ENCODE results near the gene HAUS5.
A peak's percentile ranks its signal among the peaks of the same experiment; 100 is the strongest.
"Not testable (repeated sequence)": the region's sequence is repeated elsewhere in the genome, so short reads cannot be mapped to it uniquely, and the experiment has no call there.

Gene HAUS5

DNA sequence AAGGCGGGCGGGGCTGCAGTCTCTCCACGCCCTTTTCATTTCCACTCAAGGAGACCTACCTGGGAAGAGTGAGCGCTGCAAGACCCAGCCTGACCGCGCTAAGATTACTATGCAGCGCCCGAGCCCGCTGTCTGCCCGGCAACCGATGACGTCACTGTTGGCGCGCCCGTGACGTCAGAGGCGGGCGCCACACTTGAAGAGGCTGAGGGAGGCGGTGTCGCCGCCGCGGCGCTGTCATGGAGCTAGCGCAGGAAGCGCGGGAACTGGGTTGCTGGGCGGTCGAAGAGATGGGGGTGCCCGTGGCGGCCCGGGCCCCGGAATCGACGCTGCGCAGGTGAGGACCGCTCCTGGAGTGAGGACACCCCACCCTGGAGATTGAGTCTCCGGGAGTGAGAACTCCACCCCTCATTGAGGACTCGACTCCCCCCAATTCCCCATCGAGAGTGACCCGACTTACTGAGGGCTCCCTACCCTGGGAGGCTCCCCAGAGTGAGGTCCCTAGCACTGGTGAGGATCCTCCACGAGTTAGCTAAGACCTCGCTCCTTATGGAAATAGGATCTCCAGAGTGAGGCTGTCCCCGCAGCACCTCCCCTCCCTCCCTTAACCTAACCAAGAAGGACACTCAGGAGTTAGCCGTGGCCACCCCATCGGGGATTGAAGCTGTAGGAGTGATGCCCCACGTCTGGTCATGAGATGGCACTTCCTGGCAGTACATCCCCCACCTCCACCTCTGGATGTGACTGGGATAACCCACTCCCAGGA is at the start of gene HAUS5:
HAUS5 (plus strand) TSS at position 177 of the 763 bp plus-strand sequence; CDS start at position 237, 60 bp downstream.
- DNase-seq = peak; percentile 98

GRCh38 chr19:35562776-35563175 is 49.8 kb upstream of the HAUS5 start:
- DNase-seq = no peak

DNA sequence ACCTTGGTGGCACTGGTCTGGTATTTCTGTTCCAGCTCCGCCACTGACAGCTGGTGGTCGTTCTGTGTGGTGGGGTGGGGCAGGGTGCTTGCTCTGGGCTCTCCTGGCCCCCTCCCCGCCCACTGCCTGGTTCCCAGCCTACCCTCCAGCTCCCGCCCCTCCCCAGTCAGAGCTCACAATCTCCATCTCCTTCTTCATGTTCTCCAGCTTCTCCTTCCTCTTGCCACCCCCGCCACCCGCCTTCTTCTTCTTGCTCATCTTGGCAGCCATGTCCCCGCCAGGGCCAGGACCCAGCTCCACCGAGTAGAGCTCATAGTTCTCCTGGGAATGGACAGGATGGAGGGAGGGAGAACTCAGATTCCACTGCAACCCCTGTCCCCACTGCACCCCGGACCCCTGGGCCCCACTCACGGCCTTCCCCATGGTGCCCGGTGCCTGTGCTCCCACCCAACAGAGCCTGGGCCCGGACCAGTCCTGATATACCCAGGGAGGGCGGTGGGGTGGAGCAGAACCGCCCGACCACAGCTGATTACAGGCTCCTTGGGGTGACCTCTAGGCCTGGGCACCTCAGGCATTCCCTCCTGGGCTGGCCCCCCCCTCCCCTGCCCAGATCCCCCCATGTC is 49.2 kb upstream of the HAUS5 start, which contains the start of gene ATP4A:
ATP4A (minus strand) TSS at position 452 of the 623 bp plus-strand sequence; CDS start at position 423, 29 bp downstream.
- DNase-seq = no peak

GRCh38 chr19:35565016-35565856 is 47.3 kb upstream of the HAUS5 start:
- no peak for DNase-seq

GRCh38 chr19:35566738-35567137 is 45.8 kb upstream of the HAUS5 start:
- no peak for DNase-seq

GRCh38 chr19:35569281-35569781 is 43.2 kb upstream of the HAUS5 start:
- no peak for DNase-seq

DNA sequence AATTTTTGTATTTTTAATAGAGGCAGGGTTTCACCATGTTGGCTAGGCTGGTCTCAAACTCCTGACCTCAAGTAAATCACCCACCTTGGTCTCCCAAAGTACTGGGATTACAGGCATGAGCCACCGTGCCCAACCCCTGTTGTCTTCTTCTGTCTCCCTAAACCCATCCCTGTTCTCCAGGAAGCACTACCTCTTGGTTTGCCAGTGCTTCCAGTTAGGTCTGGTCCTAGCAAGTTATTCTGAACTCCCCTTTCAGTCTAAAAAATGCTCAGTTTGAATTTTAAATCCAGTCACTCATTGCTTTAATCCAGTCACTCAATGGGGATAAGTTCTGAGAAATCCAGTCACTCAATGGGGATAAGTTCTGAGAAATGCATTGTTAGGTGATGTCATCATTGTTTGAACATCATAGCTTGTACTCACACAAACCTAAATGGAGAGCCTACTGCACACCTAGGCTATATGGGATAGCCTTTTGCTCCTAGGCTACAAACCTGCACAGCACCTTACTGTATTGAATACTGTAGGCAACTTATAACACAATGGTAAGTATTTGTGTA is 41.0 kb upstream of the HAUS5 start:
- DNase-seq = no peak

GRCh38 chr19:35577918-35578317 is 34.6 kb upstream of the HAUS5 start:
- DNase-seq = no peak

- no peak for DNase-seq
Measured at GRCh38 chr19:35578707-35579106, 33.8 kb upstream of the HAUS5 start.

- no peak for DNase-seq
Measured at GRCh38 chr19:35582760-35583159, 29.8 kb upstream of the HAUS5 start.

DNA sequence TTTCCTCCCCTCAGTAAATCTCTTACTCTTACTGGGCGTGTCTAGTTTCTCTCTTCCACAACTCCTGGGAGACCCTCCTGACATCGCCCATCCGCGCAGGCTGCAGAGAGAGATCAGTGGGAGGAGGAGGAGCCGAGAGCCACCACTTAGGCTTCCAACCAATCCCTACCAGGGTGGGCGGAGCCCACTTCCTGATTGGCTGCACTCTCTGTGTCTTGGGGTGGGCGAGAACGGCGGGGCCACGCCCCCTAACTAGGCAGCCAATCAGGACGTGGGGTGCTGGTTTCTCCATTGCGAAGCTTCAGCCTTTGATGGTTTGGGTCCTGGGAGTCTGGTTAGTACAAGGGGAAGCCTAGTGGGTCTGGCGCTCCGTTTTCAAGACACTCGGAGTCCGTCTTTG is 26.7 kb upstream of the HAUS5 start, which contains the start of gene PMIS2:
PMIS2 (plus strand) TSS at position 326 of the 400 bp plus-strand sequence. CDS start 87 bp downstream, outside the sequence.
- peak; percentile 50 for DNase-seq

DNA sequence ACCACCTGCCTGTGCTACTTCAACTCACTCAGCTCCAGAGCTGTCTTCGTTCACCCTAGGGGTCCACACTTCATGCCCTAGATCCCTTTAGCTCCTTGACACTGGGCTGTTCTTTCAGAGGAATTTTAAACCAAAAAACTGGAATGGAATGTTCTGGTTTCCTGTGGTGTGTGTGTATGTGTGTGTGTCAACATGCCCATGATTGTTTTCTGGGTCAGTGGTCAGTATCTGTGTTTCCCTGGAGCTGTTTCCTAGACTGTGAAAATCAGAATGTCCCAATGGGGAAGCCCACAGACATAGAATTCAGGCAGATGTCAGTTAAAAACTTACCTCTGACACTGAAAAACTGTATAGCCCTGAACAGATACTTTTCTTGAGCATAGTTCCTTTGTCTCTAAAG is 25.2 kb upstream of the HAUS5 start:
- DNase-seq = no peak

DNA sequence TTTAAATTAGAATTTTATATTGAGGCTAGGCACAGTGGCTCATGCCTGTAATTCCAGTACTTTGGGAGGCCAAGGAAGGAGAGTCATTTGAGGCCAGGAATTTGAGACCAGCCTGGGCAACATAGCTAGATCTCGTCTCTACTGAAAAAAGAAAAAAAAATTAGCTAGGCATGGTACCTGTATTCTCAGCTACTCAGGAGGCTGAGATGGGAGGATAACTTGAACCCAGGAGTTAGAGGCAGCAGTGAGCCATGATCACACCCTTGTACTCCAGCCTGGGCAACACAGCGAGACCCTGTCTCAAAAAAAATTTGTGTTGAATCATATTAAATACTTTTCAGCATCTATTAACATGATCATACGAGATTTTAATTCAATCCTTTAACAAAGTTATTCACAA is 21.7 kb upstream of the HAUS5 start:
- no peak for DNase-seq

GRCh38 chr19:35592226-35592625 is 20.3 kb upstream of the HAUS5 start:
- no peak for DNase-seq

- DNase-seq = not testable (repeated sequence)
Measured at GRCh38 chr19:35595026-35595425, 17.5 kb upstream of the HAUS5 start.

- DNase-seq = no peak
Measured at GRCh38 chr19:35595928-35596327, 16.6 kb upstream of the HAUS5 start.

DNA sequence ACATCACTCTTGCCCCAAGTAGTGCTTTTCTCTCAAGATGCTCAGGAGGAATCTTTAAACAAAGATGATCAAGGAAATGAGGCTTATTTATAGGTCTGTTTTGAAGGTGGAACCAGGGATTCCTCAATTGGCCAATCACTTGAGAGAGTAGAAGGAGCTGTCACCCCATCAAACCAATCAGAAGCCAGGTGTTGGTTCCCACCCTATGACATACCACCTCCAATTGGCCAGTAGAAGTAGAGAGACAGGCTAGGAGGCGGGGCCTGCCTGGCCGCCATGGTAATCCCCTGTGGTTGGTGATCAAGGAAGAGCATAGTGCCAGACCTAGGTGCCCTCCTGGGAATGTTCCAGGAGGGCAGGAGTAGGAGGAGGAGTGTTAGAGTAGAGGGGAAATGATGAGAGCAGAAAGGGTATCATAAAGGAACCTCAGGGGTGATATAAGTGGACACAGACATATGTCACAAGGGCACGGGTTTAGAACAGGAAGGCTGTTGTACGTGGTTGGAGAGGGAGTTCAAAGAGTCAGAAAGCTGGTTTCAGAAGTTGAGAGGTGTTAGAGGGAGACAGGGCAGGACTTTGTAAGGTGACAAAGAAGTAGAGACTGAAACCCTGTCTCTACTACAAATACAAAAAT is 16.1 kb upstream of the HAUS5 start:
- peak; percentile 47 for DNase-seq

DNA sequence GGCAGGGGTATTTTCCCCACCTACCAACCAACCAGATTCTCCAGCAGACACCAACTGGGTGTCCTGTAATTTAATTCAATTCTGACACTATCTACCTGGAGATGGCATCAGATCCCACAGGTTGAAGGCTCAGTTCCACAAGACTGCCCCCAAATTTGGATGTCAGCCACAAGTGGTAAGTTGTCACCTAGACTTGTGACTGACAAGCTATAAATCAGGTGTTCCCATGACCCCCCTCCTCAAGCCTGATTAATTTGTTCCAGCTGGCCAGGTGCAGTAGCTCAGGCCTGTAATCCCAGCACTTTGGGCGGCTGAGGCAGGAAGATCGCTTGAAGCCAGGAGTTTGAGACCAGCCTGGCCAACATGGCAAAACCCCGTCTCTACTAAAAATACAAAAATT is 10.6 kb upstream of the HAUS5 start:
- no peak for DNase-seq

GRCh38 chr19:35604436-35604835 is 8.1 kb upstream of the HAUS5 start:
- not testable (repeated sequence) for DNase-seq

DNA sequence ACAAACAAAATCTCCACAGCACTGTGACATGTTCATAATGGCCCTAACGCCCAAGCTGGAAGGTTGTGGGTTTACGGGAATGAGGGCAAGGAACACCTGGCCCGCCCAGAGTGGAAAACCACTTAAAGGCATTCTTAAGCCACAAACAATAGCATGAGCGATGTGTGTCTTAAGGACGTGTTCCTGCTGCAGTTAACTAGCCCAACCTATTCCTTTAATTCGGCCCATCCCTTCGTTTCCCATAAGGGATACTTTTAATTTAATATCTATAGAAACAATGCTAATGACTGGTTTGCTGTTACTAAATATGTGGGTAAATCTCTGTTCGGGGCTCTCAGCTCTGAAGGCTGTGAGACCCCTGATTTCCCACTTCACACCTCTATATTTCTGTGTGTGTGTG is 5.4 kb upstream of the HAUS5 start:
- DNase-seq = not testable (repeated sequence)

DNA sequence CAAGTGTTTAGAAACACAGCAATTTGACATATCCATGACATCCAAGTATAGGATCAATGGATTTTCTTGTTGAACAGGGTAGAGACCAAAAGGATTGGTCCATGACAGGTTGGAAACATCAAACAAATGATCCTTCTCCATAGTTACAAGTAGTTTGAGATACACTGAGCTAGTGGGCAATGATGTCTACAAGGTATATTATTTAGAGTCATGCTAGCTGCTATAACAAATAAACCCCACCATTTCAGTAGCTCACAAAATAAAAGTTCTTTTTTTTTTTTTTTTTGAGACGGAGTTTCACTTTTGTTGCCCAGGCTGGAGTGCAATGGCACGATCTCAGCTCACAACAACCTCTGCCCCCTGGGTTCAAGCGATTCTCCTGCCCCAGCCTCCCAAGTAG is 4.9 kb upstream of the HAUS5 start:
- no peak for DNase-seq

GRCh38 chr19:35608251-35608650 is 4.3 kb upstream of the HAUS5 start:
- no peak for DNase-seq

Data from stimulated activated CD8-positive, alpha-beta memory T cell treated with anti-CD3 and anti-CD28 coated beads, Interleukin-4, amount 100 ng/mL, for 48 hours (primary cell).